K562 (cell line): ENCODE results near the gene LRRC4B. TPM values are rescaled to one million over a fixed set of nuclear protein-coding genes. Genes with fewer than 3 reads are reported as not detected.

Source experiments
- CUX1 ChIP-seq: fragments of 200-800 bp; sonication (Bioruptor generic); IDR thresholded peaks from 2 replicates; pipeline ENCODE4 v1.6.1; 2016; ENCODE audit warnings: missing genetic modification characterization, missing compliant biosample characterization
- EZH2 ChIP-seq: IDR thresholded peaks from 2 replicates; pipeline ENCODE4 v1.6.1; 2012; ENCODE audit warnings: low read depth, mild to moderate bottlenecking, inconsistent platforms, low read length, borderline replicate concordance
- PML ChIP-seq: IDR thresholded peaks from 2 replicates; pipeline ENCODE4 v1.6.1; 2012; ENCODE audit warnings: low read length, inconsistent platforms
- REST ChIP-seq, 2 experiments: fragments of 450-650 bp; formaldehyde crosslinking in 1 of 2; IDR thresholded peaks; 2 replicates each; pipeline versions ENCODE4 v1.4.0 to v1.6.1; 2014 to 2020; ENCODE audit warnings: mild to moderate bottlenecking in 2 of 2, borderline replicate concordance in 1 of 2, low read depth in 1 of 2
- polyA plus RNA-seq, 8 experiments: library from polyadenylated mRNA; depleted of rRNA in 4 of 8; stranded (reverse) in 5 of 8; unstranded in 3 of 8; fragments of >200 nt; fragmentation: Nextera tagmentation in 2 of 8; fragmentation: Illumina TruSeq in 1 of 8; extraction: Ambion mirVana in 2 of 8; extraction: Trizol in 1 of 8; gene quantifications; 2 replicates each; pipeline versions ENCODE4 v1.2.1 to v1.2.3, GENCODE V29; 2011 to 2014; ENCODE audit warnings: inconsistent platforms in 1 of 8, missing spikeins in 1 of 8
- total RNA-seq, 7 experiments: library from RNA; depleted of rRNA in 6 of 7; stranded (reverse); fragments of >200 nt in 6 of 7; fragmentation: Illumina TruSeq in 2 of 7; extraction: Trizol in 2 of 7; gene quantifications; 2 replicates each; pipeline versions ENCODE4 v1.2.1 to v1.2.3, GENCODE V29; 2011 to 2021; ENCODE audit warnings: low replicate concordance in 1 of 7

The LRRC4B gene
- total and polyA plus RNA-seq, 9 of the 15 experiments (the other 6 are each of a cell fraction or from before 2014, with no cell fraction given) = 0.18 to 9.6 (median 2.9) TPM; not detected in 2

- no peak for TF ChIP-seq CUX1 (CRISPR knock-in tag)
- TF ChIP-seq REST (IDR thresholded peaks at IDR 0.05; ENCODE audit: borderline replicate concordance) = no peak
- TF ChIP-seq REST (CRISPR knock-in tag; IDR thresholded peaks at IDR 0.05; ENCODE audit: low read depth) = no peak
- no peak for TF ChIP-seq EZH2
- no peak for TF ChIP-seq PML
These were observed 4.6 kb downstream of the LRRC4B start (continued) for GRCh38 chr19:50563597-50563996.
